GM03348 (cell line): ENCODE results near the gene SLC25A1.

ENCODE experiments used
- DNase-seq: peaks from one replicate; pipeline ENCODE4 v3.0.0; 2012; ENCODE audit warnings: low spot score

Gene SLC25A1

DNA sequence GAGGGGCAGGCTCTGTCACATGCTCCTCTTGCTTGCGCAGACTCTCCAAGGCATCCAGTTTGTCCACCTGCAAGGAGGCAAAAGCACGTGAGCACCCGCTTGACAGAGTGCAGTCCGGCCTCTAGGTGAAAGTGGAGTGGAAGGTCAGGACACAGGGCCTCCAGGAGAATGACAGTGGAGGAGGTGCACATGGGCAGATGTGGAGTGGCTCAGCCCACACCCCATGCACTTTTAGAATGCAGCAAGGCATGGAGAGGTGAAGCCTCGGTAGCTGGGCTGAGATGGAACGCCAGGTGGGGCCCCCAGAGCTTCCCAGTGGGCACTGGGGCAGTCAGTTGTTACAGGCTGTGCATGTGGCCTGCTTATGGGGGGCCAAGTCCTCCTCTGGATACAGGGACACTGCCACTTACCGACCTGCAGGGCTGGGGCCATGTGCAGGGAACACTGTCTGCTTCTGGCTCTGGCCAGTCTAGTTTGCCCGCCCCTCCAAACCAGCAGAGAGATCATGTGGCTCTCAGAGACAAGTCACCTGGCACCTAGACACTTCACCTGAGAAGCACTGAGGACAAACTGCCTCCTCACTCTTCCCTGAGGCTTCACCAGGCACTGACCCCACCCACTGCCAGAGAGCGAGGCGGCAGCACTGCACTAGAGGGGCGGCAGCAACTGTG, 2.3 kb upstream of the SLC25A1 start:
- DNase-seq: no peak

DNA sequence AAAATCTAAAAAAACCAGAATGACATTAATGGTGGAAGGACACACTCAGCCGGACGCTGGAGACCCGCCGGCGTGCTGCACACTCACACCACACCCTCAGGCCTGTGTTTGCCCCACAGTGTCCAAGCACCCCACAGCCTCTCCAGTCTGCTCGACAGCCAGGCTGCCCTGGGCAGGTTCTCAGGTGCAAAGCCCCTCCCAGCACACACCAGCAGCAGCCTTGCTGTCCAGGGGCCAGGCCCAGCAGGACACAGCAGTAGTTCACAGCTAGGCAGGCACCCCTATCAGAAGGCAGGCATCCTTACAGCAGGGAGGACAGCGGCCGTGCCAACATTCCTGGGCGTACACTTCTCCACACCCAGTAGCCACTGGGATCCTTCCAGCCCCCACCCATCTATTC, 1.7 kb upstream of the SLC25A1 start:
- DNase-seq: no peak

DNA sequence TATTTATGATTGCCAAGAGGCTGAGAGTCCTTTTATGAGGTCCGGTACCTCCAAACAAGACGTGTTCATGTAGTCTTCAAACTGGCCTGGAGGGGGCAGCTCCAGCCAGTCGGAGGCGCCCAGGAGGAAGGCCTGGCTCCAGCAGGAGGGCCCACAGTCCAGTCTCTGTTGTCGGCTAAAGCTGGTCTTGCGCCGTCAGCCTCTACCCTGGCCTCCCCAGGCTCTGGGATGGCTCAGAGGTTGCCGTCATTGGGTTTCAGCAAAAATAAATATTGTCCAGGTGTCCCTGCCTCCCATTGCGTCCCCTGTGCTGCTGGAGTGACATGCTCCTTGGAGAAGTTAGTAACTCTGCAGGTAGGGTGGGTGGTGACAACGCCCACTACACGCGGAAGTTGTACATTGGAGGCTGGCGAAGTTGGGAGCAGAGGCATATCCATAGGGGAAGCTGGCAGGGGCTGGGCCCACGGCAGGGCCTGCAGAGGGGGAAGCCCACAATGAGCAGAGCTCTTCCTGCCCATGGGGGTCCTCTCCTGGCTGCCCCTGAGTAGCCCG, 1.0 kb upstream of the SLC25A1 start:
- peak; percentile 90 for DNase-seq

DNA sequence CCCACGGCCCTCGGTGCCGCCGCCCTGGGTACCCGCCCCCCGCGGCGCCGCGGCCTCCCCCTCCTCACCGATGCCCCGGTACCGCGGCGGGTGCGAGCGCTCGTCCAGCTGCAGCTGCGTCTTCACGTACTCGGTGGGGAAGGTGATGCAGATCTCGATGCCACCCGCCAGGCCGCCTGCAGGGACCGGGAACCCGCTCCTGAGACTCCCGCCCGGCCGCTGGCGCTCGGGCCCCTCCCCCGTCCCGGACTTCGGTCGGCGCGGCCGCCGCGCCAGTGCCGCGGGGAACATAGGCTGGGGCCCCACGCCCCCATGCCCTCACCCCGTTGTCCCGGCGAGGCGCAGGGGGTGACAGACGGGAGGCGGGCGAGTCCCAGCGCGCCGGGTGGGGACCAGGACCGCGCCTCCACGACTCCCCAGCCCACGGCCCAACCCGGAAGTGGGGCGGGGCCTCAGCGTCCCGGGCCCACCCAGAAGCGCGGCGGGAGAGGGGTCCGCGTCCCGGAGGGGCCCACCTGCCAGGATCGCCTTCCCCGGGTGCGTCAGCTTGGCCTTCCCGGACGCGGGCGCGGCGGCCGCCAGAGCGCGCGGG, 375 bp downstream of the SLC25A1 start:
- peak; percentile 70 for DNase-seq

DNA sequence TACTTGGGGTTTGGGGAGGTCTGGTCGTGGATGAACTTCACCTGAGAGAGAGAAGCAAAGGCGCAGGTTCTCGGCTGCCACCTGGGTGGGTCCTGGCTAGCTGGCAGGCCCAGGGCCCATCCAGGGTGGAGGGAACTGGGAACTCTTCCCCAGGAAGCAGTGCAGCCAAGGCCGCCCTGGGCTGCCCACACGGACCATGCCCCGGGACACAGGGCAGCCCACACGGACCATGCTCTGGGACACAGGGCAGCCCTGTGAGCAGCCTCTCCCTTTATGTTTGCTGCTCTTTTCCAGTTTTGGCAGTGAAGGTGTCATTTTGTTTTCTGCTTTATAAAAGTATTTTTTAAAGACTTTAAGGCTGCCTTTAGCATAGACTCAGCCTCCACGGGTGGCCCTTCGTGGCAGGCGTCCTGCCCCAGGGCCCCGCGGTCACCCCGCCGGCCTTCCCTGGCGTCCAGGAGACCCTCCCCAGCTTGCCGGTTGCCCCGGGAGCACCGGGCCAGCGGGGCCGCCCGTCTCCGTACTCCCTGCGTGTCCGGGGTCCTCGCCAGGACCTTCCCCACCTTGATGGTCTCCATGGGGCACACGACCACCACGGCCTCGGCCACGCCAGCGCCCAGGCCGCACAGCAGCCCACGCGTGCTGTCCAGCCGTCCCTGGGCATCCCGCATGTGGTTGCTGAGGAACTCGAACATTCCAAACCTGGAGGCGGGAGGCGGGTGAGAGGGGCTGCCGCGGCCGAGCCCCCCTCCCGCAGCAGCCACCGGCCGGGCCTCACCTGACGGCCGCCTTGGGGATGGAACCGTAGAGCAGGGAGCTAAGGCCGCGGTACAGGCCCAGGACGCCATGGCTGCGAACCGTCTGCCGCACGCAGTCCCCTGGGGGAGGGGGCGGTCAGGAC, 1.1 kb downstream of the SLC25A1 start:
- no peak for DNase-seq

DNA sequence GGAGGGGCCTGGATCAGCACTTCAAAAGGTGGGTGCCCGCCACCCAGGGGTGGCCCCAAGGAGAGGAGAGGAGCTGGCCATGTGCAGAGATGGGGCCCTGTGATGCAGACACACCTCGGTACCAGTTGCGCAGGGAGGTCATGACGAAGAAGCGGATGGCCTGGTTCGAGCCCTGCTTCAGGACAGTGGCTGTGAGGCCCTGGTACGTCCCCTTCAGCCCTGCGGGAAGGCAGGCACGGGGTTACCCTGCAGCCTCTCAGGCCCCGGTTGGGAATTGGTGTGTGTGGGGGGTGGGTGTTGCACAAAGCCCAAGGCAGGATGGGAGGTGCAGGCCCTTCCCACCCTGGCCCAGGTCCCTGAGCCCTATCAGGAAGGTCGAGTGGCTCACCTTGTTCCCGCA, 1.8 kb downstream of the SLC25A1 start:
- no peak for DNase-seq

DNA sequence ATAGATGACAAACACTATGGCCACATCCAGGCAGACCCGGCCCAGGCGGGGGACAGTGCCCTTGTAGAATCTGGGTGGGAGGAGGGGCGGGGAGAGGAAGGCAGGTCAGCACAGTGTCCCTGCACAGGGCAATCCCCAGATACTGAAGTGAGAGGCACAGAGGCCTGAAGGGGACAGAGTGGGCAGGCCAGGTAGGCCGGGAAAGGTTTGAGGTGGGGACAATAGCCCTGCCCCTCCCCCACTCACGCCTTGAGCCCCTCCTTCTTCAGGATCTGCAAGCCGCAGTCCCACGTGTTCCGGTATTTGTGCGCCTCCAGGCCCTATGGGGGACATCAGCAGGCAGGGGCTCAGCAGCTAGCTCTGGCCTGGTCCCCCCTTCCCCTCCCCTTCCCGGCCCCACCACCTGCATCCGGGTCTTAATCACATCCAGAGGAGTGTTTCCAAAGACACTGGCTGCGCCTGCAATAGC, 2.3 kb downstream of the SLC25A1 start:
- no peak for DNase-seq

DNA sequence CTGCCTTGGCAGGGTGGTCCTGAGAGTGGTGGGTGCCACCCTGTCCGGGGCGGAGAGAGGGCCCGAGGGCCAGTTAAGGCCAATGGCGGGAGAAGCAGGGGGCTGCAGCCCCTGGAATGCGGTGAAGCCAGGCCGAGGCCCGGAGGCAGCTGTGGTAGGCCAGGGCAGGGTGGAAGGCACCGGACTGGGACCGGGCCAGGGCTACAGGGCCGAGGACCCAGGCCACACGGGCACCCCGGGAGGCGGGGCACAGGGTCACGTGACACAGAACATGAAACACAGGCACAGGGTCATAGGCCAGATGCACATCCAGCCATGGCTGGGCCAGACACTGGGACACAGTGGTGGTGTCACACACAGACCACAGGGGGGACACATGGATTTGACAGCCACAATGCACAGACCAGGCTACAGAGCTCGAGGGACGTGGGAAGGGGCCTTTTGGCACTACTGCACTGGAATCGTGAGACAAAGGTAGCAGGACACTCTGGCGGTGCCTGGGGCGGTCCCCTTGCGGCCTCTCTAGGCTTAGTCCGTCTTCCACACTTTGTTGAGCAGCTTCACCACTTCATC, 2.8 kb downstream of the SLC25A1 start:
- DNase-seq: no peak

DNA sequence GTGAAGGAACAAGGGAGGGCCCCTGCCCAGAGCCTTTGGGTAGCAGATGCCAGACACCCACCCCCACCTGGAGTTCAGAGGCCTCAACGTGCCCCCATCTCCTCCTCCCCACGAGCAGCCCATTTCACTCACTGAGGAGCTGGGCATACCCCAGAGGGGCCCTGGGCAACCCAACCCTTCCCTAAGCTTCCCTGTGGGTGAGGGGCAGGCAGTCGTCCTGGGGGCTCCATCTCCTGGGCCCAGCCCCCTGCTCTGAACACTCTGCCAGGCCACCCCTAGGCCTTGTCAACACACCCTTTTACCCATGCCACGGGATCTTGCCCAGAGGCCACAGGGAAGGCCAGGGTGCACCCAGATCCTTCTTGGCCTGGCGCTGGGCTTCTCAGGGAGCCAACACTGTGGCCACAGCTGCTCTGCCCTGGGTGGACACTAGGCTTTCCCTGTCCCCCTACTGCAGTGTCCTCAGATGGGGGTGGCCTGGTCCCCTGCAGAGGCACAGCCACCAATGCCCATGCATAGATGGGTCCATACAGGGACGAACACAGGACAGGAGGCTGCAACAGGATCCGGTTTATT, 3.4 kb downstream of the SLC25A1 start:
- DNase-seq: no peak

DNA sequence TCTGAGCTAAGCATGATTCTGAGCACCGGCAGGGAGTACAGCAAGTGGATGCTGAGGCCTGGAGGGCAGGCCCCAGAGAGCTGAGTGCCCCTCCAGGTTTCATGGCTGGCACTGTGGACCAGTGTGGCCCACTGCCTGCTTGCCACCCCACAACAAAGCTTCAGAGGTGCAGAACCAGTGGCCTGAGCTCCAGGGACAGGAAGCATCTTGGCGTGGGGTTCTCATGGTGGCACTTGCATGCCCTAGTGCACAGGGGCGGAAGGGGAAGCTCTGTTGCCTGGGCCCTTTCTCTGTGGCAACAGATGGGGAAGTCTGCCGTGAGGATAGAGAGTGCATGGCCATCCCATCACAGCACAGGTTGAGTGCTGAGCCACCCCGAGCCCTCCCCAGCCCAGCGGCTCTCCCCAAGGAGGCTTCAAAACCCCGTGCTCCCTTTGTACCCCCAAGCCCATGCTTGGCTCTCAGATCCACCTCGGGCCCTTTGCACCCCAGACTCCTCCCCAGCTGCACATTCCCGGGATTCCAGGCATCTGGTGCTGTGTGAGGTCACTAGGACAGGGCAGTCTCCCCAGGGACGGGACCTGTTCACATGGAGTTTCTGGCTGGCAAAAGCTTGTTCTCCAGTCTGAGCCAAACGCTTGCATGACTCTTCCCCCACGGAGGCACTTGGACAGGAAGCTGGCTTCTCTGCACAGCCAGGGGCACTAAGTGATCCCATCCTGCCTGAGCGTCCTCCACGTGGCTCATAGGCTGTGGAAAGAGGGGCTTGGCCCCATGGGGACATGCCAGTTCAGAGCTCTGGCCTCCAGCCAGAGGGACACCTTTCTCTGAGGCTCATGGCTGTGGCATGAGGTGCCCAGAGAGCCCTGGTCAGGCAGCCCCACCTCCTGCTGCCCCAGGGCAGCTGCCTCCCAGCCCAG, 4.2 kb downstream of the SLC25A1 start:
- DNase-seq: peak; percentile 78

DNA sequence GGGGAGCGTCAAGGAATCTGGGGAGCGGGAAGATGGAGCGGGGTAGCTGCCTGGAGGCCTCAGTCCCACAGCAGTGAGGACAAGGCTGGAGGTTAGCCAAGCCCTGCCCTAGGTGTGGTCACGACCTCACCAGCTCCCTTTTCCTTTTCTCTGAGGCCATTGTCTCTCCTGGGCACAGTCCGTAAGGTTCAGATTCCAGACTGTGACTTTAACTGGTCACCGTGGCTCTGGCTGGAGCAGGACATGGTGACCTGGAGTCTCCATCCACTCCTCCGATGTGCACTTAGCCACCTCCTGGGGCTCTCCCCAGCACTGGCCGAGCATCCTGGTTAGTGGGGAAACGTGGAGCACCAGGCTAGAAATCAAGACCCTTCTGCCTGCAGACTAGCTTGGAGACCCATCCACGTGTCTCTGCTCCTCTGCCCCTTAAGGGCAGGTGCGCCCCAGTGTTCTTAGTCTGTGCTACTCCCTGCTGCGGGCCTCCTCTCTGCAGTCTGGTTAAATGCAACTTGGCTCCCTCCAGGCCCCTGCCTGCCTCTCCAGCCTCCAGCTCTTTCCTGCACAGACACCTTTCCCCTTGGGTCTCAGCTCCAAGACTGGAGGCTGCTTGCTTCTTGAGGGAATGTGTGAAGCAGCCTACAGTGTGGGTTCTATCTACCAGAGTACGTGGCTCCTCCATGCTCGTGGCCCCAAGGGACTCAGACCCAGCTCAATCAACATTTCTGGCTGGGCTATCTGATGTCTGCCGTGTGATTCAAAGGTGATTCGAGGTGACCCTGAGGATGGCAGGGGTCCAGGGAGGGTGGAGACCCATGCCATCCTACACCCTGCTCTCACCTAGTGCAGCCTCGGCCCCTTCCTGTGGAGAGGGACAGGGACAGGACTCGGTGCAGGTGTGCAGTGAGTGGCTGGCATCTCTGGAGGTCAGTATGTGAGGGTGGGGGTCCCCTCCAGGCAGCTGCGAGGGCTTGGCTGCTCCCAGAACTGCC, 5.2 kb downstream of the SLC25A1 start:
- DNase-seq: no peak

DNA sequence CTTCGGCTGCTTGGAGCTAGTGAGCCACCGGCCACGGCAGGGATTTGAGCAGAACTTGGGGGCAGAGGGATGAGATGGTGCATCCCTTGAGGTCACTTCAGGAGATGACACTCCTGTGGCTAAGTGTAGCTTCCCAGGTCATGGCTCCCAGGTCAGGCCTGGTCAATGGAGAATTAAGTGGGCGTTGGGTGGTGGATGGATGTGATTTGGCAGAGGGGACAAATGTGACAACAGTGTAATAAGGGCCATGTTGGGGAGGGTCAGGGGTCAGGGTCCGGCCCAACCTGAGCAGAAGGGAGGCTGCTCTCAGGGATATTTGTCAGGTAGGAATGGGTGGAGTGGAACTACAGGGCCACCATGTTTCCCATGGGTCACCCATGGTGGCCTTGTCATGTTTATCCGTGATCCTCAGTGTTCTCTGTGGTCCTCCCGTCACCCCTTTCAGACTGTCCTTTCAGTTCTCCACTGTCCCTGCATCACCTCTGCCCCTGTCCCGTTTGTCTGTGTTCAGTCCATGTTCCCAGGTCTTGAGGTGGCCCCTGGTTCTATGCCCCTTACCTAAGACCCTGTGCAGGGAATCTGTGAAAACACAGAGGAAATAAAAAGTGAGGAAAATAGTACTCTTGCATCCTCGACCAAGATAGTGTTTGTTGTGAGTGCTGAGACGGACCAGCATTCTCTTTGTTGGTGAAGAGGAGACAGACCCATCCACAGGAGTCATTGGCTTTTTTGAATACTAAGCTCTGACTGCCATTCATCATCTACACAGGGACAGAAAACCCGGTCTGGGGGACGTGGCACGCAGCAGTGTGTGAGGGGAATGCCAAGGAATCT, 6.1 kb downstream of the SLC25A1 start:
- no peak for DNase-seq

DNA sequence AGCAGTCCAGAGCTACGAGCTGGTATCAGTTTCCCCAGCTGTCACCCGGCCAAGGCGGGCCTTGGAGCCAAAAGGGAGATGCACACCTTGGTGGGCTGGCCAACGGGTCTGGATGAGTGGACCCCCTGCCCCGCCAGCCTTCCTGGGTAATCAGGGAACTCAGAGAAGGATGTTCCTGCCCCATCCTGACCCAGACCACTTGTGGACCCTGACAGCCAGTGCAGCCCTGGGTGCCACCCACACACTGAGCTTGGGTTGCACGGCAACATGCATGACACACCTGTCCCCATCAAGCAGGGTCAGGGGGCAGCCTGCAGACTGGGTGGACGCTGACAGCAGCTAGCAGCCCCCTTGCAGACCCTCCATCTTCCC, 8.6 kb downstream of the SLC25A1 start:
- no peak for DNase-seq

DNA sequence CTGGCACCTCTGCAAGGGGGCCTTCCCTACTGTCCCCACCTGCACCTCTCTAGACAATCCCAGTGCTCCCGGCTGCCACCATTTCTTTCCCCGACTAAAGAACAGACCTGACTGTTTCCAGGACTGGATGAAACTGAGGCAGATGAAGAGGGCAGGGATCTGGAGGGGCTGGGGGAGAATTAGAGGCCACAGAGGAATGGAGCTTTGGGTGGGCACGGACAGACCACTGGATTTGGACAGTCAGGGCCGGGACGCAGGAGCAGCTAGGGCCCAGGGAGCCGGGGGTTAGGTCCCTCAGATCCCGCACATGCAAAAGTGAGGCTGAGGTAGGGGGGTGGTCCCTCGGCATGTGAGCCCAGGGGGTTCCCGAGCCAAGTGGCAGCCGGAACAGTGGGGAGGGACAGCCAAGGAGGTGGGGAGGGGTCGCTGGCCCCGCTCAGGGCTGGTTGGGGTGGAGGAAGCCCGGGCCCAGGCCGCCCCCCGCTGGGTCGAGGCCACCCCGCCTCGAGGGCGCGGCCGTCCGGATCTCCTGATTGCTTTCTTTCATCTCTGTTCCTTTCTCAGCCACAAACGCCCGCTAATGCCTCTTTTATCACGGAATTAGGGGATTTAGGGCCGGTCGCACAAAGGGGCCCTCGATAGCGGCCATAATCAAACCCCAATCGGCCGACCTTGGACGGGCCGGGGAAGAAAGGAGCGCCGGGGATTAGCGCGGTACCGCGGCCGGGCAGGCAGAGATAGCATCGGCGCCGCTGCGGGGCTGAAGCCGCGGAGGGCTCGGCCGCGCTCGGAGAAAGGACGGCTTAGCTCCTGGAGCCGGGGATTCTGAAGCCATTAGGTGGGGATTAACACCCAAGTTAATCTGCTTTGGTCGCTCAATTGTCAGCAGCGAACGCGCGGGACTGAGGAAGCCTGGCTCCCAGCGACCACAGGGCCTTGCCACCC, 9.3 kb downstream of the SLC25A1 start:
- peak; percentile 35 for DNase-seq

DNA sequence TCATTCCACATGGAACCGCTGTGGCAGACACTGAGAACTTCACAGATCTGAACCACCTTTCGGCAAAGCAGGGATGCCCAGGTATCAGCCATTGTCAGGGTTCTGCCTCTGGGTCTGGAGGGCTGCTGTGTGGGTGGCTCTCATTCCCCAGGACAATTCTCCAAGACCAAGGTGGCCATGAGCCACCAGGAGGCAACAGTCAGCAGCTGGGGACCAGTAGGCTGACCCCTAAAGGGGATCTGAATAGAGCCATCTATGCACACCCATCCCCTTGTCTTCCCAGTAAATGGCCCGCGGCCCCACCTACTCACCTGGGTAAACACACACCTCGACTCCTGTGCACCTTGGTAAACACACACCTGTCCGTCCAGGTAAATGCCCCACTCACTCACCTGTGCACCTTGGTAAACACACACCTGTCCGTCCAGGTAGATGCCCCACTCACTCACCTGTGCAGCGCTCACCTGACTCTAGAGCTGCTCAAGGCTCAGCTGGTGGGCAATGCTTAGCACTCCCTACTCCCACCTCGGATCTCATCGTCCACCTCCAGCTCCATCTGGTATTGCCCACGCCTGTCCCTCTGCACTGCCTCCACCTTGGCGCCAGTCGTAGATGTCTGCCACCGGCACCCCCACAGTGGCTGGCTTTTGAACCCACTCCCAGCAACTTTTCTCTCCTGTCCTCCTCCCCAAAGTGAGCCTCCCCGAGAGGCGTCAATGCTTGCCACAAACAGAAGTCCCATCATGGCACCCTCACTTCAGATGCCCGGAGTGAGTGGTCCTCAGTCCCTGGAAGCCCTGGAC, 10.2 kb downstream of the SLC25A1 start:
- no peak for DNase-seq

DNA sequence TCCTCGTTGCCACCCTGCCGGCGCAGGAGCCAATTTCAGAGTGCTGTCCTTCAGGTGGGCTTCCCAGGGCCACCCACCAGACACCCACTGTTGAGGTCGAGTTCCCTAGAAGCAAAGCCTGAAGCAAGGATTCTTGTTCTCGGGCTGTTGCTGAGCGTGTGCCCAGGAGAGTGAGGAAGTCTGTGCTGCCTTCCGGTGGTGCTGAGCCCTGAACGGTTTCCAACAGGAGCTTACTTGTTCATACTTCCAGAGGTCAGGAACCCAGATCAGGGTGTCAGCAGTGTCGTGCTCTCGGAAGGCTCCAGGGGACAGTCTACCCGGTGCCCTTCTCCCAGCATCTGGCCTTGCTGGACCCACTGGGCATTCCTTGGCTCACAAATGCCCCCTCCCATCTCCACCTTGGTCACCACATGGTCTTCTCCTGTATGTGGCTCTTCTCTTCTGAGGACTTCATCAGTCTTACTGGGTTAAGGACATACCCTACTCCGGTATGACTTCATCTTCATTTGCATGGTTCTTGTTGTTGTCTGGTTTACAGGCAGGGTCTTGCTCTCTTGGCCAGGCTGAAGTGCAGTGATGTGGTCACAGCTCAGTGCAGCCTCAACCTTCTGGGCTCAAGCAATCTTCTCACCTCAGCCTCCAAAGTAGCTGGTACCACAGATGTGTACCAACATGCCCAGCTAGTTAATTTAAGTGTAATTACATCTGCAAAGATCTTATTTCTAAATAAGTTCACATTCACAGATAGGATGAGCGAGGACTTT, 11.2 kb downstream of the SLC25A1 start:
- DNase-seq: no peak
